ENCODE results near the gene SUPT3H. TPM values are rescaled to one million over a fixed set of nuclear protein-coding genes. Genes with fewer than 3 reads are reported as not detected.

Gene SUPT3H
- total RNA-seq, 4 donors from 2014 or later, result 1.1 to 4.7 (median 3.7) TPM

GRCh38 chr6:45105170-45105820 is 272.4 kb downstream of the SUPT3H start:
- no peaks in the 10 kb centered on the region for H3K36me3 ChIP-seq
- no peaks in the 10 kb centered on the region for H3K27me3 ChIP-seq
- no peaks in the 10 kb centered on the region for H3K4me1 ChIP-seq
- no peak overlapping the region for H3K4me3 ChIP-seq
- H3K27ac ChIP-seq, result no peak overlapping the region
- DNase-seq (ENCODE audit: low spot score in 2 of 2), result no peak
- 94% methylated on average over 2 of the region's 2 CpGs for WGBS
- H3K9me3 ChIP-seq, result no peaks in the 10 kb centered on the region
- TF ChIP-seq CTCF (IDR thresholded peaks at IDR 0.05) (no peak), POLR2AphosphoS5 (IDR thresholded peaks at IDR 0.05) (no peak), EP300 (IDR thresholded peaks at IDR 0.05) (no peak), POLR2A (IDR thresholded peaks at IDR 0.05) (no peak)

GRCh38 chr6:45104429-45104828 is 273.3 kb downstream of the SUPT3H start:
- Histone ChIP-seq H3K27ac (no peak overlapping the region), H3K36me3 (no peaks in the 10 kb centered on the region), H3K27me3 (no peaks in the 10 kb centered on the region), H3K4me3 (no peak overlapping the region), H3K9me3 (no peaks in the 10 kb centered on the region), H3K4me1 (no peaks in the 10 kb centered on the region)
- DNase-seq (ENCODE audit: low spot score in 2 of 2), result no peak
- no peak for TF ChIP-seq CTCF (IDR thresholded peaks at IDR 0.05)
- TF ChIP-seq EP300 (IDR thresholded peaks at IDR 0.05), result no peak
- no peak for TF ChIP-seq POLR2A (IDR thresholded peaks at IDR 0.05)
- no peak for TF ChIP-seq POLR2AphosphoS5 (IDR thresholded peaks at IDR 0.05)
- 56% methylated on average over 1 of the region's 1 CpG for WGBS

- no peak for DNase-seq (ENCODE audit: low spot score in 2 of 2)
- Histone ChIP-seq H3K27ac (no peak overlapping the region), H3K4me3 (no peak overlapping the region), H3K27me3 (no peaks in the 10 kb centered on the region), H3K9me3 (no peaks in the 10 kb centered on the region), H3K36me3 (no peaks in the 10 kb centered on the region), H3K4me1 (no peaks in the 10 kb centered on the region)
- WGBS, result 94% methylated on average over 1 of the region's 1 CpG
- TF ChIP-seq EP300 (IDR thresholded peaks at IDR 0.05), result no peak
- no peak for TF ChIP-seq CTCF (IDR thresholded peaks at IDR 0.05)
- TF ChIP-seq POLR2A (IDR thresholded peaks at IDR 0.05), result no peak
- no peak for TF ChIP-seq POLR2AphosphoS5 (IDR thresholded peaks at IDR 0.05)
Observed at GRCh38 chr6:45098256-45098655, 279.5 kb downstream of the SUPT3H start.

GRCh38 chr6:45094831-45095230 is 282.9 kb downstream of the SUPT3H start:
- 83% methylated on average over 4 of the region's 4 CpGs for WGBS
- no peak for TF ChIP-seq CTCF (IDR thresholded peaks at IDR 0.05)
- TF ChIP-seq EP300 (IDR thresholded peaks at IDR 0.05), result no peak
- TF ChIP-seq POLR2A (IDR thresholded peaks at IDR 0.05), result no peak
- no peak for TF ChIP-seq POLR2AphosphoS5 (IDR thresholded peaks at IDR 0.05)
- H3K4me3 ChIP-seq, result no peak overlapping the region
- no peak overlapping the region for H3K27ac ChIP-seq
- no peaks in the 10 kb centered on the region for H3K36me3 ChIP-seq
- H3K4me1 ChIP-seq, result no peaks in the 10 kb centered on the region
- H3K9me3 ChIP-seq, result no peaks in the 10 kb centered on the region
- H3K27me3 ChIP-seq, result no peaks in the 10 kb centered on the region
- no peak for DNase-seq (ENCODE audit: low spot score in 2 of 2)

- H3K9me3 ChIP-seq, result no peaks in the 10 kb centered on the region
- no peaks in the 10 kb centered on the region for H3K36me3 ChIP-seq
- H3K27me3 ChIP-seq, result no peaks in the 10 kb centered on the region
- TF ChIP-seq EP300 (IDR thresholded peaks at IDR 0.05), result no peak
- no peak for TF ChIP-seq POLR2A (IDR thresholded peaks at IDR 0.05)
- no peak for TF ChIP-seq POLR2AphosphoS5 (IDR thresholded peaks at IDR 0.05)
- no peak for TF ChIP-seq CTCF (IDR thresholded peaks at IDR 0.05)
- DNase-seq (ENCODE audit: low spot score in 2 of 2), result no peak
- WGBS, result 95% methylated on average over 3 of the region's 3 CpGs
- H3K4me3 ChIP-seq, result no peak overlapping the region
- H3K27ac ChIP-seq, result no peak overlapping the region
- H3K4me1 ChIP-seq, result no peaks in the 10 kb centered on the region
Observed at GRCh38 chr6:45092135-45092534, 285.6 kb downstream of the SUPT3H start.
